GM23338 (cell line): ENCODE results near the gene AGRN. TPM values are rescaled to one million over a fixed set of nuclear protein-coding genes. Genes with fewer than 3 reads are reported as not detected.

Experiments
- ATAC-seq: fragments of 200-7000 bp; cut with Tn5 transposase; 3 replicates; pipeline ENCODE4 v1.9.1; 2020
- DNase-seq: peaks from one replicate; pipeline ENCODE4 v3.0.0-alpha.2; 2015; ENCODE audit warnings: low spot score
- H2AFZ ChIP-seq: fragments of 200-600 bp; sonication (generic); 2 replicates; pipeline ENCODE4 v1.8.0; 2016; ENCODE audit warnings: antibody characterized with exemption, mild to moderate bottlenecking, moderate library complexity
- H3F3A ChIP-seq: fragments of 200-600 bp; sonication (generic); replicated peaks from 2 replicates; pipeline ENCODE4 v1.8.0; 2017; ENCODE audit warnings: antibody characterized with exemption, mixed run types, low read depth
- H3K27ac ChIP-seq: fragments of 200-600 bp; sonication (generic); 2 replicates; pipeline ENCODE4 v1.6.1; 2016; ENCODE audit warnings: low read depth
- H3K27me3 ChIP-seq: fragments of 200-600 bp; sonication (generic); 2 replicates; pipeline ENCODE4 v1.8.0; 2016; ENCODE audit warnings: mild to moderate bottlenecking, mixed run types, moderate library complexity; ENCODE audit not compliant: insufficient read depth
- H3K36me3 ChIP-seq: fragments of 200-600 bp; sonication (generic); 2 replicates; pipeline ENCODE4 v1.8.0; 2016; ENCODE audit warnings: mild to moderate bottlenecking; ENCODE audit not compliant: insufficient read depth
- H3K4me1 ChIP-seq: fragments of 200-600 bp; sonication (generic); 2 replicates; pipeline ENCODE4 v1.8.0; 2016; ENCODE audit warnings: mild to moderate bottlenecking, moderate library complexity; ENCODE audit not compliant: insufficient read depth
- H3K4me2 ChIP-seq: fragments of 200-600 bp; sonication (generic); 2 replicates; pipeline ENCODE4 v1.7.1; 2017; ENCODE audit warnings: mixed run types
- H3K4me3 ChIP-seq: fragments of 200-600 bp; sonication (generic); 2 replicates; pipeline ENCODE4 v1.6.1; 2016; ENCODE audit warnings: mixed run types
- H3K79me2 ChIP-seq: fragments of 200-600 bp; sonication (generic); replicated peaks from 2 replicates; pipeline ENCODE4 v1.8.0; 2017; ENCODE audit warnings: mild to moderate bottlenecking; ENCODE audit not compliant: insufficient read depth
- H3K9me2 ChIP-seq: fragments of 200-600 bp; sonication (generic); 2 replicates; pipeline ENCODE4 v1.8.0; 2017; ENCODE audit not compliant: insufficient read depth
- H4K20me1 ChIP-seq: fragments of 200-600 bp; sonication (generic); replicated peaks from 2 replicates; pipeline ENCODE4 v1.8.0; 2017; ENCODE audit warnings: mild to moderate bottlenecking; ENCODE audit not compliant: insufficient read depth
- H3K27ac Mint-ChIP-seq: 2 replicates; pipeline ENCODE4 v1.8.0; 2020; ENCODE audit warnings: inconsistent platforms, mild to moderate bottlenecking, moderate library complexity, mixed read lengths
- H3K27me3 Mint-ChIP-seq: 3 replicates; pipeline ENCODE4 v1.8.0; 2022; ENCODE audit warnings: low read depth, mild to moderate bottlenecking, moderate library complexity, mixed read lengths, inconsistent platforms; ENCODE audit not compliant: insufficient read depth, poor library complexity
- H3K36me3 Mint-ChIP-seq: 3 replicates; pipeline ENCODE4 v1.8.0; 2021; ENCODE audit warnings: low read depth, mild to moderate bottlenecking, inconsistent platforms, moderate library complexity, mixed read lengths
- H3K4me1 Mint-ChIP-seq: 3 replicates; pipeline ENCODE4 v1.8.0; 2020; ENCODE audit warnings: mild to moderate bottlenecking, inconsistent platforms, mixed read lengths
- H3K4me3 Mint-ChIP-seq: 3 replicates; pipeline ENCODE4 v1.8.0; 2021; ENCODE audit warnings: moderate library complexity, mild to moderate bottlenecking, inconsistent platforms, mixed read lengths
- H3K9me3 Mint-ChIP-seq: 3 replicates; pipeline ENCODE4 v1.8.0; 2020; ENCODE audit warnings: moderate library complexity, mild to moderate bottlenecking, inconsistent platforms, mixed read lengths
- CTCF ChIP-seq, 2 experiments: fragments of 200-600 bp in 1 of 2; sonication (generic) in 1 of 2; conservative IDR thresholded peaks; 2 replicates each; pipeline versions ENCODE4 v1.5.1 to v1.6.1; 2016 to 2017; ENCODE audit warnings: antibody characterized with exemption in 2 of 2, low read depth in 2 of 2, mild to moderate bottlenecking in 2 of 2, moderate library complexity in 1 of 2
- ETS1 ChIP-seq: IDR thresholded peaks from 2 replicates; pipeline ENCODE4 v1.6.1; 2016; ENCODE audit warnings: antibody characterized with exemption
- EZH2 ChIP-seq: fragments of 200-600 bp; sonication (generic); IDR thresholded peaks from one replicate; pipeline ENCODE4 v1.8.0; 2017; ENCODE audit warnings: antibody characterized with exemption, mild to moderate bottlenecking, low read depth; ENCODE audit not compliant: unreplicated experiment
- EZH2phosphoT487 ChIP-seq: fragments of 200-600 bp; sonication (generic); IDR thresholded peaks from one replicate; pipeline ENCODE4 v1.8.1; 2018; ENCODE audit warnings: antibody characterized with exemption; ENCODE audit not compliant: unreplicated experiment
- NANOG ChIP-seq: IDR thresholded peaks from 2 replicates; pipeline ENCODE4 v1.6.1; 2016; ENCODE audit warnings: antibody characterized with exemption, borderline replicate concordance
- REST ChIP-seq: IDR thresholded peaks from one replicate; pipeline ENCODE4 v1.6.1; 2018; ENCODE audit warnings: antibody characterized with exemption; ENCODE audit not compliant: unreplicated experiment
- ZNF114 ChIP-seq: fragments of 250-450 bp; sonication (Bioruptor Pico); IDR thresholded peaks from 2 replicates; pipeline ENCODE4 v1.5.0; 2020; ENCODE audit warnings: mild to moderate bottlenecking, moderate library complexity
- ZNF331 ChIP-seq: fragments of 250-450 bp; sonication (Bioruptor Pico); IDR thresholded peaks from 2 replicates; pipeline ENCODE4 v1.5.0; 2020; ENCODE audit warnings: low read depth, mild to moderate bottlenecking, moderate library complexity
- ZNF462 ChIP-seq: fragments of 250-450 bp; sonication (Bioruptor Pico); IDR thresholded peaks from 2 replicates; pipeline ENCODE4 v1.5.0; 2020; ENCODE audit warnings: mild to moderate bottlenecking, moderate library complexity
- polyA plus RNA-seq: library from polyadenylated mRNA; unstranded; fragments of >200 nt; fragmentation: Nextera tagmentation; extraction: Ambion mirVana; gene quantifications from 2 replicates; pipeline ENCODE4 v1.2.1, GENCODE V29; 2016
- total RNA-seq: library from RNA; depleted of rRNA; stranded (reverse); fragments of >200 nt; shearing (Covaris generic); gene quantifications from 2 replicates; pipeline ENCODE4 v1.2.3, GENCODE V29; 2014

The AGRN gene
- total and polyA plus RNA-seq, 2 experiments from 2014 or later: 12.3 to 185 TPM

- Histone ChIP-seq H3K36me3 (no peaks in the 10 kb centered on the region), H3K79me2 (no peaks in the 10 kb centered on the region), H3K9me2 (no peaks in the 10 kb centered on the region), H4K20me1 (peaks cover 5% of the 10 kb centered on the region; the same call in 1 of the 2 replicates), H3F3A (no peaks in the 10 kb centered on the region), H3K4me1 (peaks cover 7% of the 10 kb centered on the region; the same call in 1 of the 2 replicates), H3K27me3 (peaks cover 15% of the 10 kb centered on the region), H3K4me2 (no peak overlapping the region), H2AFZ (no peak overlapping the region), H3K4me3 (no peak overlapping the region), H3K27ac (no peak overlapping the region)
- Mint-ChIP-seq H3K9me3 (no peaks in the 10 kb centered on the region), H3K27me3 (peaks cover 21% of the 10 kb centered on the region), H3K27ac (no peak overlapping the region), H3K4me3 (no peak overlapping the region), H3K4me1 (peaks cover 4% of the 10 kb centered on the region; the same call in 2 of the 3 replicates), H3K36me3 (peaks cover 18% of the 10 kb centered on the region)
- ATAC-seq (no peak), DNase-seq (no peak)
- TF ChIP-seq CTCF (conservative IDR thresholded peaks at IDR 0.05; ENCODE audit: low read depth in 2 of 2): no peak
- TF ChIP-seq ZNF114 (CRISPR knock-in tag): no peak
- TF ChIP-seq ETS1: no peak
- no peak for TF ChIP-seq ZNF462
- no peak for TF ChIP-seq EZH2
- TF ChIP-seq REST: no peak
- TF ChIP-seq EZH2phosphoT487: no peak
- no peak for TF ChIP-seq ZNF331 (CRISPR knock-in tag)
- no peak for TF ChIP-seq NANOG
Measured at GRCh38 chr1:1043921-1044320, 24.0 kb downstream of the AGRN start.
